ENCODE results near the gene TMC1. TPM values are rescaled to one million over a fixed set of nuclear protein-coding genes. Genes with fewer than 3 reads are reported as not detected.
"Not testable (repeated sequence)": the region's sequence is repeated elsewhere in the genome, so short reads cannot be mapped to it uniquely, and the experiment has no call there.

TMC1 gene
- total and polyA plus RNA-seq, 2 of the 8 experiments (the other 6 are each of a cell fraction or from before 2014, with no cell fraction given) = 0.95 to 0.98 TPM

DNA sequence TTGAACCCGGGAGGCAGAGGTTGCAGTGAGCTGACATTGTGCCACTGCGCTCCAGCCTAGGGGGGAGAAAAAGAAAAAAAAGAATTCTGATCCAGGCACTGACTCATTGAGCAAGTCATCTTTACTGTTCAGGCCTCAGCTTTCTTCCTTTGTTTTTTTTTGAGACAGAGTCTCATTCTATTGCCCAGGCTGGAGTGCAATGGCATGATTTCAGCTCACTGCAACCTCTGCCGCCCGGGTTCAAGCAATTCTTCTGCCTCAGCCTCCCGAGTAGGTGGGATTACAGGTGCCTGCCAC, 21.1 kb downstream of the TMC1 start:
- H2BK20ac ChIP-seq (ENCODE audit: low read length); H3K4me1 ChIP-seq (replicated peaks in 1 of 4; ENCODE audit: control insufficient read depth in 3 of 4, insufficient read depth in 4 of 4, low read length in 3 of 4); H3K79me2 ChIP-seq (ENCODE audit: control insufficient read depth in 1 of 2, insufficient read depth in 2 of 2, low read length in 2 of 2); H3K9ac ChIP-seq (replicated peaks in 1 of 4; ENCODE audit: extremely low read depth in 1 of 4, low read depth in 3 of 4, low read length in 3 of 4); H3K79me1 ChIP-seq (ENCODE audit: low read depth, low read length); H2AFZ ChIP-seq (ENCODE audit: low read length); H3K27ac ChIP-seq (ENCODE audit: low read depth, low read length); H3K56ac ChIP-seq (replicated peaks; ENCODE audit: insufficient read length, low read depth, low read length); H3K36me3 ChIP-seq (ENCODE audit: control insufficient read depth in 2 of 4, insufficient read depth in 4 of 4, low read length in 3 of 4); H3K23me2 ChIP-seq (ENCODE audit: low read depth, low read length); FAIRE-seq; H3K9me3 ChIP-seq (ENCODE audit: insufficient read depth in 2 of 2, low read depth in 1 of 2, low read length in 1 of 2); H2AK5ac ChIP-seq (ENCODE audit: low read depth, low read length); H4K8ac ChIP-seq (ENCODE audit: extremely low read depth, insufficient read depth, low read length); H2BK5ac ChIP-seq (ENCODE audit: low read depth, low read length); H3K14ac ChIP-seq (ENCODE audit: insufficient read length); H4K20me1 ChIP-seq (replicated peaks in 1 of 2; ENCODE audit: control insufficient read depth in 1 of 2, insufficient read depth in 2 of 2, low read length in 2 of 2); H3K4me2 ChIP-seq (ENCODE audit: insufficient read depth in 1 of 2, low read depth in 2 of 2, low read length in 2 of 2); H2BK120ac ChIP-seq (replicated peaks; ENCODE audit: low read depth, low read length); H3K27me3 ChIP-seq (replicated peaks in 1 of 4; ENCODE audit: control insufficient read depth in 3 of 4, extremely low read depth in 1 of 4, insufficient read depth in 3 of 4, low read length in 3 of 4); H3K4me3 ChIP-seq (ENCODE audit: extremely low read depth in 1 of 4, insufficient read depth in 2 of 4, low read depth in 3 of 4, low read length in 4 of 4); H3K18ac ChIP-seq (ENCODE audit: extremely low read depth, low read length); H2BK12ac ChIP-seq (ENCODE audit: low read depth, low read length); H3K23ac ChIP-seq (ENCODE audit: insufficient read length); H4K91ac ChIP-seq (replicated peaks; ENCODE audit: insufficient read length, low read length); H3K4ac ChIP-seq (replicated peaks; ENCODE audit: insufficient read length, low read depth, low read length); H4K5ac ChIP-seq (ENCODE audit: insufficient read length, low read depth, low read length); DNase-seq (ENCODE audit: low read depth in 1 of 2, low spot score in 2 of 2); H2BK15ac ChIP-seq (ENCODE audit: low read length): not testable (repeated sequence)
- 100% methylated on average over 5 of the region's 5 CpGs; no CpG with 5 or more reads in 1 of the 2 experiments for WGBS, 2 experiments (ENCODE audit: extremely low coverage in 1 of 2, insufficient coverage in 1 of 2, insufficient read length in 1 of 2, insufficient replicate concordance in 2 of 2, low coverage in 1 of 2, low lambda C conversion rate in 2 of 2, missing lambda C conversion rate in 1 of 2)
- ChIA-PET POLR2A (ENCODE audit: partially characterized antibody) (interaction anchor here (0.7 kb wide), 1 partner anchor 355 kb away, joined by 3 read pairs; no protein-coding TSS in a partner anchor), CTCF (ENCODE audit: partially characterized antibody) (interaction anchor here (0.7 to 1.2 kb wide), 5 partner anchors 8 to 557 kb away, joined by 3 to 4 read pairs (median 3); no protein-coding TSS in a partner anchor)

All from H1 (cell line).